H1 (cell line): ENCODE results near the gene SUDS3. TPM values are rescaled to one million over a fixed set of nuclear protein-coding genes. Genes with fewer than 3 reads are reported as not detected.

Source experiments
- GABPA ChIP-seq: IDR thresholded peaks from 2 replicates; pipeline ENCODE4 v1.6.1; 2011; ENCODE audit warnings: mild to moderate bottlenecking, low read length, moderate library complexity, borderline replicate concordance; ENCODE audit not compliant: insufficient read depth
- NANOG ChIP-seq: IDR thresholded peaks from 2 replicates; pipeline ENCODE4 v1.6.1; 2011; ENCODE audit warnings: low read length, low read depth, mild to moderate bottlenecking, inconsistent platforms; ENCODE audit not compliant: insufficient read depth, poor library complexity, severe bottlenecking
- polyA plus RNA-seq, 7 experiments: library from polyadenylated mRNA; depleted of rRNA in 3 of 7; stranded (reverse) in 5 of 7; unstranded in 2 of 7; fragments of >200 nt in 5 of 7; fragments of 200-250 nt in 2 of 7; gene quantifications; 1 replicate in 5 of 7; 2 replicates in 1 of 7; 4 replicates in 1 of 7; pipeline versions ENCODE4 v1.2.1 to v1.2.3, GENCODE V29; 2011 to 2013; ENCODE audit warnings: missing spikeins in 2 of 7, mixed read lengths in 2 of 7
- total RNA-seq: library from RNA; stranded (reverse); fragmentation: NEBNext Ultra II Directional; extraction: Animal tissue kit (Norgen Biotek cat#: 25700); gene quantifications from 2 replicates; pipeline ENCODE4 v1.2.1, GENCODE V29; 2021
- TF ChIP-seq, protein P1 (sequence below), 3 experiments: IDR thresholded peaks; 1 replicate in 2 of 3; 2 replicates in 1 of 3; pipeline versions ENCODE4 v1.5.1 to v1.6.1; 2011; ENCODE audit warnings: low read length in 3 of 3, mild to moderate bottlenecking in 3 of 3, inconsistent platforms in 2 of 3, low read depth in 1 of 3, moderate library complexity in 1 of 3; ENCODE audit not compliant: insufficient read depth in 1 of 3; ENCODE audit errors: control extremely low read depth in 1 of 3
- TF ChIP-seq, protein P2 (sequence below): IDR thresholded peaks from 2 replicates; pipeline ENCODE4 v1.6.1; 2012; ENCODE audit warnings: low read length, inconsistent platforms

SUDS3 gene
- total and polyA plus RNA-seq, 2 of the 8 experiments (the other 6 are each of a cell fraction or from before 2014, with no cell fraction given) = 30.0 to 58.7 TPM

DNA sequence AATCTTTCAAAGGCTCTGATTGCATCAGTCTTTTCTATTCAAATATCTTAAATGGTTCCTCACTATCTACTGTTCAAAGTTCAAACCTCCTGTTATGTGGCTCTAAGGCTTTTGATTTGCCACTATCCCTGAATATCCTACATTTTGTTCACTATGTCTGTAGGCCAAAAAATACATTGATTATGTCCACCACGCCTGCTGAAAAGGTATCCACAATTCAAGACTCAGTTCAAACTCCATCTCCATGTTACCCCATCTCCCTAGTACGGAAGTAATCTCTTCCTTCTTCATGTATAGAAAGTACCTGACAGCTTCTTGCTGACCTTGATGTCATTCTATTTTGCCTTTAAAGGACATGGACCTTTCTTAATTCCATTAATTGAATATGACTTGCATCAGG is 28.4 kb upstream of the SUDS3 start (continued):
- TF ChIP-seq, protein P1, sequence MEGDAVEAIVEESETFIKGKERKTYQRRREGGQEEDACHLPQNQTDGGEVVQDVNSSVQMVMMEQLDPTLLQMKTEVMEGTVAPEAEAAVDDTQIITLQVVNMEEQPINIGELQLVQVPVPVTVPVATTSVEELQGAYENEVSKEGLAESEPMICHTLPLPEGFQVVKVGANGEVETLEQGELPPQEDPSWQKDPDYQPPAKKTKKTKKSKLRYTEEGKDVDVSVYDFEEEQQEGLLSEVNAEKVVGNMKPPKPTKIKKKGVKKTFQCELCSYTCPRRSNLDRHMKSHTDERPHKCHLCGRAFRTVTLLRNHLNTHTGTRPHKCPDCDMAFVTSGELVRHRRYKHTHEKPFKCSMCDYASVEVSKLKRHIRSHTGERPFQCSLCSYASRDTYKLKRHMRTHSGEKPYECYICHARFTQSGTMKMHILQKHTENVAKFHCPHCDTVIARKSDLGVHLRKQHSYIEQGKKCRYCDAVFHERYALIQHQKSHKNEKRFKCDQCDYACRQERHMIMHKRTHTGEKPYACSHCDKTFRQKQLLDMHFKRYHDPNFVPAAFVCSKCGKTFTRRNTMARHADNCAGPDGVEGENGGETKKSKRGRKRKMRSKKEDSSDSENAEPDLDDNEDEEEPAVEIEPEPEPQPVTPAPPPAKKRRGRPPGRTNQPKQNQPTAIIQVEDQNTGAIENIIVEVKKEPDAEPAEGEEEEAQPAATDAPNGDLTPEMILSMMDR (IDR thresholded peaks at IDR 0.05; ENCODE audit: control extremely low read depth in 1 of 3, insufficient read depth in 1 of 3, low read depth in 1 of 3, low read length in 3 of 3) = no peak
- TF ChIP-seq, protein P2, sequence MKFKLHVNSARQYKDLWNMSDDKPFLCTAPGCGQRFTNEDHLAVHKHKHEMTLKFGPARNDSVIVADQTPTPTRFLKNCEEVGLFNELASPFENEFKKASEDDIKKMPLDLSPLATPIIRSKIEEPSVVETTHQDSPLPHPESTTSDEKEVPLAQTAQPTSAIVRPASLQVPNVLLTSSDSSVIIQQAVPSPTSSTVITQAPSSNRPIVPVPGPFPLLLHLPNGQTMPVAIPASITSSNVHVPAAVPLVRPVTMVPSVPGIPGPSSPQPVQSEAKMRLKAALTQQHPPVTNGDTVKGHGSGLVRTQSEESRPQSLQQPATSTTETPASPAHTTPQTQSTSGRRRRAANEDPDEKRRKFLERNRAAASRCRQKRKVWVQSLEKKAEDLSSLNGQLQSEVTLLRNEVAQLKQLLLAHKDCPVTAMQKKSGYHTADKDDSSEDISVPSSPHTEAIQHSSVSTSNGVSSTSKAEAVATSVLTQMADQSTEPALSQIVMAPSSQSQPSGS = no peak
- no peak for TF ChIP-seq NANOG
- TF ChIP-seq GABPA = no peak
- TF ChIP-seq, all 59 proteins: peak for 0
